ENCODE measurements around the gene ANO9.
"Not testable (repeated sequence)": the region's sequence is repeated elsewhere in the genome, so short reads cannot be mapped to it uniquely, and the experiment has no call there.

The ANO9 gene

GRCh38 chr11:413120-414081 lies 28.4 kb downstream of the ANO9 start:
- no peak for DNase-seq

GRCh38 chr11:412641-413119 lies 29.1 kb downstream of the ANO9 start:
- no peak for DNase-seq

- not testable (repeated sequence) for DNase-seq
Measured at GRCh38 chr11:411520-411919, 30.3 kb downstream of the ANO9 start.

GRCh38 chr11:410711-411110 lies 31.1 kb downstream of the ANO9 start:
- DNase-seq: not testable (repeated sequence)

- DNase-seq: no peak
Measured at GRCh38 chr11:409600-410483, 32.0 kb downstream of the ANO9 start.

DNA sequence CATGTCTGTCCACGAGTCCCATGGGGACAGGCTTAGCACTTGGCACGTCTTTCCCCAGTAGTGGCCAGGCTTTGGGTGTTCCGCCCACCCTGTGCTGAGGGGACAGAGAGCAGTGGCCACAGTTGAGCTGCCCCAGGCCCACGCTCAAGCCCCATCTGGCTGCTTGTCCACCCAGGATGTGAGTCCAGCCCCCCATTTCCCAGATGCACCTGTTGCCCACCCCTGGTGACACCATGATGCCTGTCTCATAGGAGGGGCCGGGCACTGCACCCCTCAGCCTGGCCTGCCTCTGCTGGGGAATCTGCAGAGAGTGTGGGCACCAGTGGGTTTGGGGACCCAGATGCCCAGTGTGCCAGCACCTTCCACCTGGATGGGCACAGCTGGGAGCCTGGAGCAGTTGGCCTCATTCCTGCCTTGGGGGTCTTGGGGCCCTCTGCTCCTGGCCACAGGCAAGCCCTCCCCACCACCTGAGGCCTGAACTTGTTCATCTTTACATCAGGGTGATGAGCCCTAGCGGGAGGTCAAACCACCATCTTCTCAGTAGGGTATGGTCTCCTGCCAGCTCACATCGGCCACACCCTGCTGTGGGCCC lies 32.7 kb downstream of the ANO9 start:
- DNase-seq: no peak

GRCh38 chr11:408154-409007 lies 33.4 kb downstream of the ANO9 start:
- DNase-seq: no peak

DNA sequence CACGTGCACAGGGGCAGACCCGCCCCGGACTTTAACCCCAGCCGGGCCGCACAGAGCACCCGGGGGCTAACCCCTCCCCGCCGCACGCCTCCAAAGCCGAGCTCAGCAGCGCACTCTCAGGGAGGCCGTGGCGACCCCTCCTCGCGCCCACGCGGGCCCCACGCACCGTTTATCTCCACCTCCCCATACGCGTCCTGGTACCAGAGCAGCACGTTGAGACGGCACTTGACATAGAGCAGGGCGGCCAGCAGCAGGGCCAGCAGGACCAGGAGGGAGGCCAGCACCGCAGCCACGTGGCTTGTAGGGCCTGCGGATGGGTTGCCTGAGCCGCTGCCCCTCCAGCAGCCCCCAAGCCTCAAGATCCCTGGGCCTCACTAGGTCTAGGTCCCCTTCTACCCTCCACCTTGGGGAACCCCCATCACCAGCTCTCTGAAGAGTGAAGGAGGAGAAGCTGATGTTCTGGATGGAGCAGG lies 34.1 kb downstream of the ANO9 start:
- DNase-seq: no peak

DNA sequence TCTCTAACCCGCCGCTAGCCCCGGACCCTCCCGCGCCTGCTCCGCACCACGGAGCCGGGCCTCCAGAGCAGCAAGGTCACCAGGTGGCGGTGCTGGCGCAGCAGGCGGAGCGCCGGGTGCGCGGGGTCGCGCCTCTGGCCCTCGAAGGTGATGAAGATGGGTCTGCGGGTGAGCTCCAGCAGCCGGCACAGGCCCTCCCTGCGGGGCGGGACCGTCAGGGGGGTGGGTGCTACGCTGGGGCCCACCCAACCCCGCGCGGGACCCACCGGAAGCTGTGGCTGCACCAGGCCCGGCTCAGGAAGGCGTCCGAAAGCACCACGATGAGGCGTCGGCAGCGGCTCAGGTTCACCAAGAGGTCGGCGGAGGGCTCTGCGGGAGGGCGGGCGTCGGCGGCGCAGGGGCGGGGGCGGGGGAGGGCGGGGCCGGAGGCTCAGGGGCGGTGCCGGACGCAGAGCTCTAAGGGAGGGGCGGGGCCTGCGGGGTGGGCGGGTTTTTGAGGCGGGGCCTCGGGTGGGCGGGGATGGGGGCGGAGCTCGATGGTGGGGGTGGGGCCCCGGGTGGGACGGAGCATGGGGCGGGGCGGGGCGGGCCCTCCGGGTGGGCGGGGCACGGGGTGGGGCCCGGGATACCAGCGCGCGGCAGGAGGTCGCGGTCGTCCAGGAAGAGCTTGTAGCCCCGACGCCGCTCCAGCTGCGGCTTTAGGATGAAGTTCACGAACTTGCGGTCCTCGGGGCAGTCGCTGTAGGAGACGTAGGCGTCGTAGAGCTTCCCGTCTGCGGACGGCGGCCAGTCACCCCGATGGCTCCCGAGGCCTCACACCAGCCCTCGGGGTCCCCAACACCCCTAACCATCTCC lies 34.8 kb downstream of the ANO9 start:
- DNase-seq: peak; percentile 67

- DNase-seq: no peak
Measured at GRCh38 chr11:405954-406795, 35.6 kb downstream of the ANO9 start.

DNA sequence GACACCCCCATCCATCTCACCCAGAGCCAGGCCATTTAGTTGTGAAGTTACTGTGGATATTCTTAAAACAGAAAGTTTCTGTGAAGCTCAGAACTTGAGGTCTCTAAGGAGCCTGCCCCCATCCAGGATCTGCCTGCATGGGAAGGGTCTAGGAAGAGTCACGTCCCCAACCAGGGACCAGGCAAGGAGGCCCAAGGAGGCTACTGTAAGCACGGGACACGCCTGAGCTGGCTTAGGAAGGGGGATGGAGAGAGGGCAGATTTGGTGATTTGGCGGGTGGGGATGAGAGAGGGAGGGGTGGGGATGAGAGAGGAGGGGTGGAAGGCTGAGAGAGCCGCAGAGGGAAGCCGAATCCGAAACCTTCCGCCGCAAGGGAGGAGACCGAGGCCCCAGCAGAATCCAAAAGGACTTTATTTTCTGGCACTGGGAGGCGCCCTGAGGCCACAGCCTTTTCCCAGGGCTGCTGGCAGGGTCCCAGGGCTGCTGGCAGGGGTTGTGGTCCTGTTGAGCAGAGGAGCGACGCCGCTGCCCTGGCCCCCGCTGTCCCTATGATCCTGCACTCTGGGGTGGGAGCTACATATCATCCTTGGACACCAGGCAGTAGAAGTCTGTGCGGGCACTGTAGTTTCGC lies 36.4 kb downstream of the ANO9 start:
- no peak for DNase-seq

- no peak for DNase-seq
Measured at GRCh38 chr11:404551-405264, 37.1 kb downstream of the ANO9 start.

DNA sequence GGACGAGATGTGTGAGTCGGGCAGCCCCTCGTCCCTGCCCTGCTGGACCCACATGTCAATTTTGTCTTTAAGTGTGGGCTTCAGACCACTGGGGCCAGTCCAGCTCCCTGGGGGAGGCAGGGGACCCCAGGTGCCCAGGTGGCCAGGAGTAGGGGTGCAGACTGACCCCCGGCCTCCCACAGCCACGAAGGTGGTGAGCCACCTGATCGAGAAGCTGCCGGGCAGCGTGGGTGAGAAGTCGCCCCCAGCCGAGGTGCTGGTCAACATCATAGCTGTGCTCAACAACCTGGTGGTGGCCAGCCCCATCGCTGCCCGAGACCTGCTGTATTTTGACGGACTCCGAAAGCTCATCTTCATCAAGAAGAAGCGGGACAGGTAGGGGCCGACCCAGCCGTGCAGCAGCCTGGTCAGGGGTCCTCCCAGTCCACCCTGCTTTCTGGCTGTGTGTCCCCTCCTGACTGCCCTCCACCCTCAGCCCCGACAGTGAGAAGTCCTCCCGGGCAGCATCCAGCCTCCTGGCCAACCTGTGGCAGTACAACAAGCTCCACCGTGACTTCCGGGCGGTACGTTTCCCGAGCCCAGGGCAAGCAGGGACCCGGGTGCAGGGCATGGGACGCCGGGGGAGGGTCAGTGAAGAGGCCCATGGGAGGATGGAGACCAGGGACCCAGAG lies 37.9 kb downstream of the ANO9 start:
- no peak for DNase-seq

- DNase-seq: no peak
Measured at GRCh38 chr11:403021-403760, 38.6 kb downstream of the ANO9 start.

DNA sequence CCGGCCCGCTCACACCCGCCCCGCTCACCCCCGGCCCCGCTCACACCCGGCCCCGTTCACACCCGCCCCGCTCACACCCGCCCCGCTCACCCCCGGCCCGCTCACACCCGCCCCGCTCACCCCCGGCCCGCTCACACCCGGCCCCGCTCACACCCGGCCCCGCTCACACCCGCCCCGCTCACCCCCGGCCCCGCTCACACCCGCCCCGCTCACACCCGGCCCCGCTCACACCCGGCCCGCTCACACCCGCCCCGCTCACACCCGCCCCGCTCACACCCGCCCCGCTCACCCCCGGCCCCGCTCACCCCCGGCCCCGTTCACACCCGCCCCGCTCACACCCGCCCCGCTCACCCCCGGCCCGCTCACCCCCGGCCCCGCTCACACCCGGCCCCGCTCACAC lies 40.6 kb downstream of the ANO9 start:
- not testable (repeated sequence) for DNase-seq

DNA sequence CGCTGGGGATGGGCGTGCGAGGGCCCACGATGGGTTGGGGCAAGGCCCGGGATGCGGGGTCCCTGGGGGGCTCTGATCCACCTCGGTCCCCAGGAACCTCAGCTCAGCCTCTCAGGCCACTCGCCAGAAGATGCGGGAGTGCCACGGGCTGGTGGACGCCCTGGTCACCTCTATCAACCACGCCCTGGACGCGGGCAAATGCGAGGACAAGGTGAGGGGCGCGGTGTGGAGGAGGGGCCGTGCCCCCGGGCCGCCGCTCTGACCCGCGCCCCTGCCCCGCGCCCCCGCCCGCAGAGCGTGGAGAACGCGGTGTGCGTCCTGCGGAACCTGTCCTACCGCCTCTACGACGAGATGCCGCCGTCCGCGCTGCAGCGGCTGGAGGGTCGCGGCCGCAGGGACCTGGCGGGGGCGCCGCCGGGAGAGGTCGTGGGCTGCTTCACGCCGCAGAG lies 41.5 kb downstream of the ANO9 start:
- DNase-seq: no peak

DNA sequence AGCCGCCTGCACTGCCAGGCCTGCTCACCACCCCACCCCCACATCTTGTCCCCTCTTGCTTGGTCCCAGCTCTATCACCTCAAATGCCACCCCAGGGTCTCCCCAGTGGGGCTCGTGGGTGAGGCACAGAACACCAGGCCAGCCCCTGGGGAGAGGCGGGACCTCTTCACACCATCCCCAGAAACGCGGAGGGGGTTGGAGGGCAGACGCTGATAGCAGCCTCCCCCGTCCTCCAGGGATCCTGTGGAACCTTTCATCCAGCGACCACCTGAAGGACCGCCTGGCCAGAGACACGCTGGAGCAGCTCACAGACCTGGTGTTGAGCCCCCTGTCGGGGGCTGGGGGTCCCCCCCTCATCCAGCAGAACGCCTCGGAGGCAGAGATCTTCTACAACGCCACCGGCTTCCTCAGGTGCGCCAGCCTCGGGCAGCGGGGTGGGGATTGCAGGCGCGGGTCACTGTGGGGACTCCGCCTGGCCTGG lies 42.0 kb downstream of the ANO9 start:
- DNase-seq: no peak

Measured in NCI-H2029 (cell line).